ENCODE measurements around the gene DLEC1.
"Not testable (repeated sequence)": the region's sequence is repeated elsewhere in the genome, so short reads cannot be mapped to it uniquely, and the experiment has no call there.

- TF ChIP-seq KHSRP (IDR thresholded peaks at IDR 0.05); ZNF766 (CRISPR knock-in tag; conservative IDR thresholded peaks at IDR 0.05); CTCF (IDR thresholded peaks at IDR 0.05 in 2 of 3, conservative IDR thresholded peaks at IDR 0.05 in 1 of 3; ENCODE audit: insufficient read depth in 2 of 3, low read depth in 1 of 3, low read length in 3 of 3); HCFC1 (IDR thresholded peaks at IDR 0.05; ENCODE audit: low read depth, low read length); TCF15 (CRISPR knock-in tag; IDR thresholded peaks at IDR 0.05); SPI1 (IDR thresholded peaks at IDR 0.05; ENCODE audit: borderline replicate concordance, low read depth, low read length); ZNF384 (IDR thresholded peaks at IDR 0.05; ENCODE audit: low read depth, low read length); POLR2AphosphoS5 (IDR thresholded peaks at IDR 0.05; ENCODE audit: control insufficient read depth, insufficient read depth, low read depth, low read length); ZNF174 (CRISPR knock-in tag; IDR thresholded peaks at IDR 0.05); MAX (CRISPR knock-in tag; IDR thresholded peaks at IDR 0.05); XRCC4 (IDR thresholded peaks at IDR 0.05; ENCODE audit: extremely low read depth, insufficient read depth, insufficient read length); ZNF785 (CRISPR knock-in tag; IDR thresholded peaks at IDR 0.05); PTBP1 (IDR thresholded peaks at IDR 0.05; ENCODE audit: low read depth, low read length): not testable (repeated sequence)
These were observed 95.6 kb downstream of the DLEC1 start for GRCh38 chr3:38134517-38135143.
